Measurements from ENCODE around the gene HOXB6.

Gene HOXB6

GRCh38 chr17:48593840-48594537, 10.8 kb downstream of the HOXB6 start (continued):
- TF ChIP-seq ZNF24 (tag by site-specific recombination; IDR thresholded peaks at IDR 0.05) (peak; percentile 42; the same call in 1 of the 2 replicates), RBAK (tag by site-specific recombination; IDR thresholded peaks at IDR 0.05) (no peak), ZFP3 (tag by site-specific recombination; IDR thresholded peaks at IDR 0.05; ENCODE audit: low read depth) (no peak), YY2 (tag by site-specific recombination; IDR thresholded peaks at IDR 0.05) (peak; percentile 87), ZNF585B (tag by site-specific recombination; IDR thresholded peaks at IDR 0.05) (no peak), TRIM28 (IDR thresholded peaks at IDR 0.05; ENCODE audit: borderline replicate concordance, low read length) (peak; percentile 87), AEBP2 (tag by site-specific recombination; IDR thresholded peaks at IDR 0.05; ENCODE audit: borderline replicate concordance) (peak; percentile 31; the same call in 1 of the 2 replicates), ATF2 (tag by site-specific recombination; IDR thresholded peaks at IDR 0.05; ENCODE audit: low read depth) (peak; percentile 64; the same call in 1 of the 2 replicates), ZNF501 (tag by site-specific recombination; IDR thresholded peaks at IDR 0.05) (peak; percentile 37), SP3 (tag by site-specific recombination; IDR thresholded peaks at IDR 0.05) (peak; percentile 67), ZNF10 (tag by site-specific recombination; IDR thresholded peaks at IDR 0.05) (peak; percentile 30; the same call in 1 of the 2 replicates), ZNF169 (tag by site-specific recombination; IDR thresholded peaks at IDR 0.05) (no peak), ZSCAN30 (tag by site-specific recombination; IDR thresholded peaks at IDR 0.05) (peak; percentile 88; the same call in 1 of the 2 replicates), PATZ1 (tag by site-specific recombination; IDR thresholded peaks at IDR 0.05) (peak; percentile 83), ZNF394 (tag by site-specific recombination; IDR thresholded peaks at IDR 0.05; ENCODE audit: borderline replicate concordance) (peak; percentile 20; the same call in 1 of the 2 replicates), ZNF366 (tag by site-specific recombination; conservative IDR thresholded peaks at IDR 0.05) (peak; percentile 98), ZBTB11 (tag by site-specific recombination; conservative IDR thresholded peaks at IDR 0.05; ENCODE audit: low read depth) (0 out of 2 replicates have a peak, but pooled peaks have one; percentile 11), ZBTB8A (tag by site-specific recombination; IDR thresholded peaks at IDR 0.05) (peak; percentile 94), ZNF16 (tag by site-specific recombination; IDR thresholded peaks at IDR 0.05; ENCODE audit: low read depth) (no peak), KLF17 (tag by site-specific recombination; IDR thresholded peaks at IDR 0.05) (peak; percentile 86), REST (tag by site-specific recombination; IDR thresholded peaks at IDR 0.05) (peak; percentile 25; the same call in 1 of the 2 replicates), IKZF3 (tag by site-specific recombination; IDR thresholded peaks at IDR 0.05) (peak; percentile 92), PRDM1 (tag by site-specific recombination; IDR thresholded peaks at IDR 0.05) (peak; percentile 95), ZNF341 (tag by site-specific recombination; IDR thresholded peaks at IDR 0.05; ENCODE audit: low read depth) (peak; percentile 26; the same call in 1 of the 2 replicates), OSR2 (tag by site-specific recombination; IDR thresholded peaks at IDR 0.05) (no peak), ZNF600 (tag by site-specific recombination; IDR thresholded peaks at IDR 0.05) (peak; percentile 59; the same call in 1 of the 2 replicates), ZNF596 (tag by site-specific recombination; IDR thresholded peaks at IDR 0.05) (peak; percentile 87)
